ENCODE results near the gene DHDH.

DHDH gene

DNA sequence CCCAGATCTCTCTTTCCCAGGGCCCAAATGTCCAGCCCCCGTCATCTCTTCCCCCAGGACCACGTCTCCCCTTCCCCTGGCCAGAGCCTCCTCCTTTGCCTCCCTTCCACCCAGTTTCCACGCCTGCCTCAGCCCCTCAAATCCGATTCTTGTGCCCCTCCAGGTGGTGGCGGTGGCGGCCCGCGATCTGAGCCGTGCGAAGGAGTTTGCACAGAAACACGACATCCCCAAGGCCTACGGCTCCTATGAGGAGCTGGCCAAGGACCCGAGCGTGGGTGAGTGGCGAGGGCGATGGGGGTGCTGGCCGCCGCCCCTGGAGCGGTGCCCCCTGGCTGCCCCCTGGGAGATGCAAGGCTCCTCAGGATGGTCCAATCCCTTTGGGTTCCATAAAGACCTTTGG is 1.3 kb downstream of the DHDH start:
- H3K36me3 ChIP-seq (ENCODE audit: insufficient read depth, low read length): no peaks in the 10 kb centered on the region
- peaks cover 0 to 9% of the 10 kb centered on the region in 2 donors for H3K27me3 ChIP-seq (ENCODE audit: control insufficient read depth in 1 of 2, insufficient read depth in 2 of 2, low read length in 2 of 2)
- no peak overlapping the region for H3K9ac ChIP-seq (ENCODE audit: low read length)
- H3K4me3 ChIP-seq (ENCODE audit: low read depth in 1 of 2, low read length in 2 of 2): no peak overlapping the region
- peaks cover 10% of the 10 kb centered on the region for H3K4me1 ChIP-seq (ENCODE audit: insufficient read depth, low read length)
- no peaks in the 10 kb centered on the region for H3K9me3 ChIP-seq (ENCODE audit: low read length)
- H3K27ac ChIP-seq (ENCODE audit: low read depth, low read length): no peak overlapping the region

DNA sequence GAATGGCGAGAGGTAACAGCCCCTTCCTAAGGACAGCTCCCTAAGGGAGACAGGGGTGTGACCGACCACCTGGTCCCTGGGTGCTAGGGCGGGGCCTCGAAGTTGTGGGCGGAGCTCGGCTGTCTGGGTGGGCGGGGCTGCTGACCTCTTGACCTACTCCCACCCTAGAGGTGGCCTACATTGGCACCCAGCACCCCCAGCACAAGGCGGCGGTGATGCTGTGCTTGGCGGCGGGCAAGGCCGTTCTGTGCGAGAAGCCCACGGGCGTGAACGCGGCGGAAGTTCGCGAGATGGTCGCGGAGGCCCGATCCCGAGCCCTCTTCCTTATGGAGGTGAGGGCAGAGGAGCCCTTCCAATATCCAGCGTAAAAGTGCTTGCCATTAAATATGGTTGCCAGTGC is 2.4 kb downstream of the DHDH start:
- H3K9ac ChIP-seq (ENCODE audit: low read length): no peak overlapping the region
- H3K36me3 ChIP-seq (ENCODE audit: insufficient read depth, low read length): no peaks in the 10 kb centered on the region
- H3K4me3 ChIP-seq (ENCODE audit: low read depth in 1 of 2, low read length in 2 of 2): no peak overlapping the region
- no peak overlapping the region for H3K27ac ChIP-seq (ENCODE audit: low read depth, low read length)
- H3K27me3 ChIP-seq (ENCODE audit: control insufficient read depth in 1 of 2, insufficient read depth in 2 of 2, low read length in 2 of 2): peaks cover 0 to 9% of the 10 kb centered on the region in 2 donors
- H3K4me1 ChIP-seq (ENCODE audit: insufficient read depth, low read length): peaks cover 10% of the 10 kb centered on the region
- no peaks in the 10 kb centered on the region for H3K9me3 ChIP-seq (ENCODE audit: low read length)

- no peak overlapping the region for H3K9ac ChIP-seq (ENCODE audit: low read length)
- no peaks in the 10 kb centered on the region for H3K36me3 ChIP-seq (ENCODE audit: insufficient read depth, low read length)
- H3K27ac ChIP-seq (ENCODE audit: low read depth, low read length): no peak overlapping the region
- H3K27me3 ChIP-seq (ENCODE audit: control insufficient read depth in 1 of 2, insufficient read depth in 2 of 2, low read length in 2 of 2): no peaks in the 10 kb centered on the region
- peaks cover 6% of the 10 kb centered on the region for H3K4me1 ChIP-seq (ENCODE audit: insufficient read depth, low read length)
- no peaks in the 10 kb centered on the region for H3K9me3 ChIP-seq (ENCODE audit: low read length)
- no peak overlapping the region for H3K4me3 ChIP-seq (ENCODE audit: low read depth in 1 of 2, low read length in 2 of 2)
Measured at GRCh38 chr19:48938256-48938655, 4.8 kb downstream of the DHDH start.

- no peak overlapping the region for H3K4me3 ChIP-seq (ENCODE audit: low read depth in 1 of 2, low read length in 2 of 2)
- H3K9ac ChIP-seq (ENCODE audit: low read length): no peak overlapping the region
- H3K4me1 ChIP-seq (ENCODE audit: insufficient read depth, low read length): no peaks in the 10 kb centered on the region
Measured at GRCh38 chr19:48940902-48941301, 7.4 kb downstream of the DHDH start.

DNA sequence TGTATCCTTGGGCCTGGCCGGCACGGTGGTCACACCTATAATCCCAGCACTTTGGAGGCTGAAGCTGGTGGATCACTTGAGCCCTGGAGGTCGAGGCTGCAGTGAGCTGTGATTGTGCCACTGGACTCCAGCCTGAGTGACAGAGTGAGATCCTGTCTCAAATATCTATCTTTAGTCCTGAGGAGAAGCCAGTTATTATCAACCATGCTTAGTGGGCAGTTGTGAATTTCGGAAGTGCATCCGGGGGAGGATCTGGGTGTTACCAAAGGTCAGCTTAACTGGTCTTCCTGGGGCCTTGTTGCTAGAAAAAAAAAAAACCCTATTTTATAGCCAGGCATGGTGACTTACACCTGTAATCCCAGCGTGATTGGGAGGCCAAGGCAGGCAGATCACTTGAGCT is 9.6 kb downstream of the DHDH start:
- no peak overlapping the region for H3K4me3 ChIP-seq (ENCODE audit: low read depth in 1 of 2, low read length in 2 of 2)
- no peak overlapping the region for H3K9ac ChIP-seq (ENCODE audit: low read length)
- no peaks in the 10 kb centered on the region for H3K9me3 ChIP-seq (ENCODE audit: low read length)
- no peaks in the 10 kb centered on the region for H3K4me1 ChIP-seq (ENCODE audit: insufficient read depth, low read length)
- no peaks in the 10 kb centered on the region for H3K27me3 ChIP-seq (ENCODE audit: control insufficient read depth in 1 of 2, insufficient read depth in 2 of 2, low read length in 2 of 2)
- no peaks in the 10 kb centered on the region for H3K36me3 ChIP-seq (ENCODE audit: insufficient read depth, low read length)
- H3K27ac ChIP-seq (ENCODE audit: low read depth, low read length): no peak overlapping the region

More at GRCh38 chr19:48940902-48941301, 7.4 kb downstream of the DHDH start:
- Histone ChIP-seq H3K9me3 (ENCODE audit: low read length) (no peaks in the 10 kb centered on the region), H3K27me3 (ENCODE audit: control insufficient read depth in 1 of 2, insufficient read depth in 2 of 2, low read length in 2 of 2) (no peaks in the 10 kb centered on the region), H3K27ac (ENCODE audit: low read depth, low read length) (no peak overlapping the region), H3K36me3 (ENCODE audit: insufficient read depth, low read length) (no peaks in the 10 kb centered on the region)

- H3K4me3 ChIP-seq (ENCODE audit: low read depth in 1 of 2, low read length in 2 of 2): no peak overlapping the region
Measured at GRCh38 chr19:48945415-48945814, 11.9 kb downstream of the DHDH start.

DNA sequence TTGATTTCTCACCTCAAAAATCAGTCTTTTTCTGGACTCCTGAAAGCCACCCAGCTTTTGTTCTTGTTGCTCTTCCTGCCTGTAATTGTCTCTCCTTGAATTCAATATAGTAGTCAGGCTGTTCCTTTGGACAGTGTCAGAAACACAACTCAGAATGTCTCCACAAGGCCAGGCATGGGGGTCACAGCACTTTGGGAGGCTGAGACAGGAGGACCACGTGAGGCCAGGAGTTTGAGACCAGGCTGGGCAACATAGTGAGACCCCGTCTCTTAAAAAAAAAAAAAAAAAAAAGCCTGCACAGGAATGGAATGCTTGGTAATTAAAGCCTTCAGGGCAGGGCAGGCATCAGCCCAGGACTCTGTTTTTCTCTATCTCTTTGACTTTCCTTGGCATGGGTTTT is 12.3 kb downstream of the DHDH start:
- Histone ChIP-seq H3K9me3 (ENCODE audit: low read length) (no peaks in the 10 kb centered on the region), H3K9ac (ENCODE audit: low read length) (no peak overlapping the region), H3K27me3 (ENCODE audit: control insufficient read depth in 1 of 2, insufficient read depth in 2 of 2, low read length in 2 of 2) (no peaks in the 10 kb centered on the region), H3K36me3 (ENCODE audit: insufficient read depth, low read length) (no peaks in the 10 kb centered on the region), H3K4me3 (ENCODE audit: low read depth in 1 of 2, low read length in 2 of 2) (no peak overlapping the region), H3K4me1 (ENCODE audit: insufficient read depth, low read length) (no peaks in the 10 kb centered on the region), H3K27ac (ENCODE audit: low read depth, low read length) (no peak overlapping the region)

More at GRCh38 chr19:48945415-48945814, 11.9 kb downstream of the DHDH start:
- Histone ChIP-seq H3K9me3 (ENCODE audit: low read length) (no peaks in the 10 kb centered on the region), H3K4me1 (ENCODE audit: insufficient read depth, low read length) (no peaks in the 10 kb centered on the region), H3K36me3 (ENCODE audit: insufficient read depth, low read length) (no peaks in the 10 kb centered on the region), H3K27me3 (ENCODE audit: control insufficient read depth in 1 of 2, insufficient read depth in 2 of 2, low read length in 2 of 2) (no peaks in the 10 kb centered on the region), H3K27ac (ENCODE audit: low read depth, low read length) (no peak overlapping the region), H3K9ac (ENCODE audit: low read length) (no peak overlapping the region)

- Histone ChIP-seq H3K4me1 (ENCODE audit: insufficient read depth, low read length) (no peaks in the 10 kb centered on the region), H3K27ac (ENCODE audit: low read depth, low read length) (no peak overlapping the region), H3K9ac (ENCODE audit: low read length) (no peak overlapping the region), H3K9me3 (ENCODE audit: low read length) (no peaks in the 10 kb centered on the region), H3K27me3 (ENCODE audit: control insufficient read depth in 1 of 2, insufficient read depth in 2 of 2, low read length in 2 of 2) (no peaks in the 10 kb centered on the region), H3K36me3 (ENCODE audit: insufficient read depth, low read length) (no peaks in the 10 kb centered on the region), H3K4me3 (ENCODE audit: low read depth in 1 of 2, low read length in 2 of 2) (no peak overlapping the region)
Measured at GRCh38 chr19:48946463-48947257, 13.2 kb downstream of the DHDH start.

- H3K4me1 ChIP-seq (ENCODE audit: insufficient read depth, low read length): no peaks in the 10 kb centered on the region
- H3K9me3 ChIP-seq (ENCODE audit: low read length): no peaks in the 10 kb centered on the region
- no peaks in the 10 kb centered on the region for H3K36me3 ChIP-seq (ENCODE audit: insufficient read depth, low read length)
- no peaks in the 10 kb centered on the region for H3K27me3 ChIP-seq (ENCODE audit: control insufficient read depth in 1 of 2, insufficient read depth in 2 of 2, low read length in 2 of 2)
- H3K9ac ChIP-seq (ENCODE audit: low read length): no peak overlapping the region
- H3K27ac ChIP-seq (ENCODE audit: low read depth, low read length): no peak overlapping the region
- H3K4me3 ChIP-seq (ENCODE audit: low read depth in 1 of 2, low read length in 2 of 2): no peak overlapping the region
Measured at GRCh38 chr19:48947258-48947542, 13.7 kb downstream of the DHDH start.

- no peak overlapping the region for H3K9ac ChIP-seq (ENCODE audit: low read length)
- no peak overlapping the region for H3K4me3 ChIP-seq (ENCODE audit: low read depth in 1 of 2, low read length in 2 of 2)
- no peak overlapping the region for H3K27ac ChIP-seq (ENCODE audit: low read depth, low read length)
- peaks cover under 1% of the 10 kb centered on the region for H3K4me1 ChIP-seq (ENCODE audit: insufficient read depth, low read length)
- H3K36me3 ChIP-seq (ENCODE audit: insufficient read depth, low read length): no peaks in the 10 kb centered on the region
- no peaks in the 10 kb centered on the region for H3K9me3 ChIP-seq (ENCODE audit: low read length)
- H3K27me3 ChIP-seq (ENCODE audit: control insufficient read depth in 1 of 2, insufficient read depth in 2 of 2, low read length in 2 of 2): no peaks in the 10 kb centered on the region
Measured at GRCh38 chr19:48950159-48950558, 16.7 kb downstream of the DHDH start.

GRCh38 chr19:48950830-48951519 is 17.5 kb downstream of the DHDH start:
- no peak overlapping the region for H3K9ac ChIP-seq (ENCODE audit: low read length)
- no peak overlapping the region for H3K4me3 ChIP-seq (ENCODE audit: low read depth in 1 of 2, low read length in 2 of 2)
- no peak overlapping the region for H3K27ac ChIP-seq (ENCODE audit: low read depth, low read length)
- H3K36me3 ChIP-seq (ENCODE audit: insufficient read depth, low read length): peaks cover 3% of the 10 kb centered on the region
- H3K27me3 ChIP-seq (ENCODE audit: control insufficient read depth in 1 of 2, insufficient read depth in 2 of 2, low read length in 2 of 2): no peaks in the 10 kb centered on the region
- H3K4me1 ChIP-seq (ENCODE audit: insufficient read depth, low read length): peaks cover 9% of the 10 kb centered on the region
- no peaks in the 10 kb centered on the region for H3K9me3 ChIP-seq (ENCODE audit: low read length)

GRCh38 chr19:48953141-48953540 is 19.6 kb downstream of the DHDH start:
- Histone ChIP-seq H3K27ac (ENCODE audit: low read depth, low read length) (no peak overlapping the region), H3K36me3 (ENCODE audit: insufficient read depth, low read length) (peaks cover 7% of the 10 kb centered on the region), H3K4me3 (ENCODE audit: low read depth in 1 of 2, low read length in 2 of 2) (no peak overlapping the region), H3K27me3 (ENCODE audit: control insufficient read depth in 1 of 2, insufficient read depth in 2 of 2, low read length in 2 of 2) (no peaks in the 10 kb centered on the region), H3K9ac (ENCODE audit: low read length) (no peak overlapping the region), H3K4me1 (ENCODE audit: insufficient read depth, low read length) (peaks cover 12% of the 10 kb centered on the region), H3K9me3 (ENCODE audit: low read length) (no peaks in the 10 kb centered on the region)
